Lower lobe of right lung (tissue), 2 donors: ENCODE results near the gene MGST3. TPM values are rescaled to one million over a fixed set of nuclear protein-coding genes. Genes with fewer than 3 reads are reported as not detected.
"Not testable (repeated sequence)": the region's sequence is repeated elsewhere in the genome, so short reads cannot be mapped to it uniquely, and the experiment has no call there.

Source experiments
- ATAC-seq, 2 donors: fragments of 200-7000 bp; cut with Tn5 transposase; one replicate each; pipeline ENCODE4 v1.9.1; 2020 to 2022; ENCODE audit warnings: mild to moderate bottlenecking in 2 of 2, moderate library complexity in 2 of 2
- DNase-seq: peaks from one replicate; pipeline ENCODE4 v3.0.0-alpha.2; 2020
- H3K27ac ChIP-seq: fragments of 200-600 bp; one replicate; pipeline ENCODE4 v1.8.0; 2022
- H3K27me3 ChIP-seq: fragments of 200-600 bp; one replicate; pipeline ENCODE4 v1.8.0; 2022; ENCODE audit warnings: low read depth
- H3K36me3 ChIP-seq: fragments of 200-600 bp; one replicate; pipeline ENCODE4 v1.8.0; 2022; ENCODE audit warnings: mild to moderate bottlenecking
- H3K4me1 ChIP-seq: fragments of 200-600 bp; one replicate; pipeline ENCODE4 v1.8.0; 2022
- H3K4me3 ChIP-seq: fragments of 200-600 bp; one replicate; pipeline ENCODE4 v1.8.0; 2022; ENCODE audit warnings: mild to moderate bottlenecking
- H3K9me3 ChIP-seq: fragments of 200-600 bp; one replicate; pipeline ENCODE4 v1.8.0; 2022
- CTCF ChIP-seq: fragments of 200-600 bp; IDR thresholded peaks from one replicate; pipeline ENCODE4 v1.8.0; 2022; ENCODE audit warnings: antibody characterized with exemption, mild to moderate bottlenecking
- intact Hi-C: fragments of 100-400 bp; cut with DNase I; formaldehyde crosslinking; loops from one replicate; pipeline ENCODE4 v1.11.0; 2022
- total RNA-seq: library from RNA; stranded (reverse); fragmentation: NEBNext Ultra II Directional; extraction: Animal tissue kit (Norgen Biotek cat#: 25700); gene quantifications from one replicate; pipeline ENCODE4 v1.2.1, GENCODE V29; 2021
- donor health status: DM: no; HTN: yes; CAD: no; lungs with severe emphysema.

The MGST3 gene
- total RNA-seq, 1 donor from 2014 or later: 216 TPM

DNA sequence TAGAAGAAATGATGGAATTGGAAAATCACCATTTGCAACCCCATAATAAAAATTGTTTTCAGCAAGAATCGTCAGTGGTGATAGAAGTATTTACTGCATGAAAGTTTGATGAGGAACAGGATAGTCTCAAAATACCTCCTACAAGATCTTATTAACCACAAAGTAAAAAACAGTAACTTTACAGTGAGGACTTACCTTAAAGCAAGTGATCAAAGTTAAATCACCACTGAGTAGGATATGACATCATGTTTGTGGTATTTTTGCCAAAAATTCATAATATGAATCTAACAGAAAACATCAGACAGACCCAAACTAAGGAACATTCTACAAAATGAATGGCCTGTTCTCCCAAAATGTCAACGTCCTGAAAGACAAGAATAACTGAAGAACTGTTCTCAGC, 47.5 kb downstream of the MGST3 start:
- no peaks in the 10 kb centered on the region for H3K9me3 ChIP-seq
- H3K4me3 ChIP-seq: no peak overlapping the region
- H3K36me3 ChIP-seq: peaks cover 81% of the 10 kb centered on the region
- H3K27me3 ChIP-seq: no peaks in the 10 kb centered on the region
- intact Hi-C loops: no loop called here
- H3K27ac ChIP-seq: no peak overlapping the region
- H3K4me1 ChIP-seq: no peaks in the 10 kb centered on the region
- no peak for ATAC-seq
- no peak for DNase-seq
- TF ChIP-seq CTCF: no peak

GRCh38 chr1:165679282-165680036, 48.4 kb downstream of the MGST3 start:
- no peaks in the 10 kb centered on the region for H3K27me3 ChIP-seq
- no peak overlapping the region for H3K27ac ChIP-seq
- H3K4me1 ChIP-seq: peaks cover 6% of the 10 kb centered on the region
- no peak overlapping the region for H3K4me3 ChIP-seq
- H3K36me3 ChIP-seq: peaks cover 81% of the 10 kb centered on the region
- H3K9me3 ChIP-seq: no peaks in the 10 kb centered on the region
- intact Hi-C loops: no loop called here
- no peak for TF ChIP-seq CTCF
- DNase-seq (no peak), ATAC-seq (no peak)

DNA sequence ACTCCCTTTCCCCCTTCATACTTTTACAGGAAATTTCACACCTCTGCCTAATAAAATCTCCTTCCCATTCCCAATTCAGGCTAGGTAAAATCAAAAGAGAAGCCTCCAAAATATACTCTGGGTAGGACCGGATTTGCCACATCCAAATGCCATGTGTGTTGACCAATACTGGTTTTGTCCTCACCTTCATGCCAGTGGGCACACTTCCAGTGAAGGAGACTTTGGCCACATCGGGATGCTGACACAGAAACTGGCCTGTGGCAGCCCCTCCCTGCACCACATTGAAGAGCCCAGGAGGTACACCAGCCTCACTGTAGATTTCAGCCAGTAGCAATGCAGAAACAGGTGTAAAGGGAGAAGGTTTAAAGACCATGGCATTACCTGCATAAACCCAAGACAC, 49.3 kb downstream of the MGST3 start:
- ATAC-seq: no peak
- intact Hi-C loops: no loop called here
- Histone ChIP-seq H3K4me1 (peaks cover 6% of the 10 kb centered on the region), H3K4me3 (no peak overlapping the region), H3K27me3 (no peaks in the 10 kb centered on the region), H3K9me3 (no peaks in the 10 kb centered on the region), H3K27ac (no peak overlapping the region), H3K36me3 (peaks cover 75% of the 10 kb centered on the region)
- no peak for TF ChIP-seq CTCF
- DNase-seq: no peak

DNA sequence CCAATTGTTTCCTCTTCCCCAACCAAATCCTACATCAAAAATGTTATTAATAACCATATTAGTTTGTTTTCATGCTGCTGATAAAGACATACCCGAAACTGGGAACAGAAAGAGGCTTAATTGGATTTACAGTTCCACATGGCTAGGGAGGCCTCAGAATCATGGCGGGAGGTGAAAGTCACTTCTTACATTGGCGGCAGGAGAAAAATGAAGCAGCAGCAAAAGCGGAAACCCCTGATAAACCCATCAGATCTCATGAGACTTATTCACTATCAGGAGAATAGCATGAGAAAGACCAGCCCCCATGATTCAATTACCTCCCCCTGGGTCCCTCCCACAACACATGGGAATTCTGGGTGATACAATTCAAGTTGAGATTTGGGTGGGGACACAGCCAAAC, 49.7 kb downstream of the MGST3 start:
- peaks cover 71% of the 10 kb centered on the region for H3K36me3 ChIP-seq
- H3K4me1 ChIP-seq, intact Hi-C loops, DNase-seq, H3K27ac ChIP-seq, H3K4me3 ChIP-seq, H3K27me3 ChIP-seq, H3K9me3 ChIP-seq, ATAC-seq: not testable (repeated sequence)

DNA sequence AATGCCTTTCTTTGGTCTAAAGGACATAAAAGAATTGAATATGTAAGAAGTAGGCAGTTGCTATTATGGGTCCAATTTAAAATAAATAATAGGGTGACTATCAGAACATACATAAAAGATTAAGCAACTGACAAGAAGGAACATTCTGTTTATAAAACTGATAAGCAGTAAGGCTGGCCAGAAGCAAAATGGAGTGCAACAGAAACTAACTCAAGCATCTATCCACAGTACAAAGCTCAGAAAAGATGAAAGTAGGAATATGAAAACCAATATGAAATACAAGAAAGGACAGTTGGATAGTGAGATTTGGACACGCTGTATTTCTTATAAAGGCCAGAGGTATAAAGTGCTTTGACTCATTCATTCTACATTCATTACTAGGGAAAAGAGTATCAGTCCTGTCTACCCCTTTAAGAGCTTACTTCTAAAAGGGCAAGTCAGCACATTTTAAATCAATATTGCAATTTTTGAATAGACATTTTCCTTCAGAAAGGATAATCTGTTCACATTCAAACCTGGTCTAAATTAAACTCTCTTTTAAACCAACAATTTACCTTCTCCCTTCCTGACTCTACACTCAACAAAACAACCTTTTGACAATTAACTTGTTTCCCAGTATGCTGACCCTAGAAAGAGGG, 52.9 kb downstream of the MGST3 start:
- peaks cover 41% of the 10 kb centered on the region for H3K36me3 ChIP-seq
- H3K9me3 ChIP-seq: no peaks in the 10 kb centered on the region
- H3K27ac ChIP-seq: no peak overlapping the region
- ATAC-seq: no peak
- peaks cover 6% of the 10 kb centered on the region for H3K4me1 ChIP-seq
- intact Hi-C loops: no loop called here
- H3K27me3 ChIP-seq: no peaks in the 10 kb centered on the region
- no peak for TF ChIP-seq CTCF
- H3K4me3 ChIP-seq: no peak overlapping the region
- no peak for DNase-seq
